RWPE2 (cell line): ENCODE data around the gene DCDC2.

Source experiments
- ATAC-seq: fragments of 200-7000 bp; cut with Tn5 transposase; 3 replicates; pipeline ENCODE4 v1.9.1; 2021; ENCODE audit warnings: low read depth
- DNase-seq: peaks from one replicate; pipeline ENCODE4 v3.0.0-alpha.2; 2020; ENCODE audit warnings: low spot score
- H3K27ac ChIP-seq: fragments of 450-650 bp; 2 replicates; pipeline ENCODE4 v1.5.1; 2017; ENCODE audit warnings: mild to moderate bottlenecking; ENCODE audit not compliant: poor library complexity, severe bottlenecking
- H3K27me3 ChIP-seq: fragments of 250-450 bp; sonication (Bioruptor Pico); 2 replicates; pipeline ENCODE4 v1.5.1; 2021; ENCODE audit warnings: mild to moderate bottlenecking, moderate library complexity; ENCODE audit not compliant: insufficient read depth, poor library complexity, severe bottlenecking
- H3K36me3 ChIP-seq: fragments of 250-450 bp; sonication (Bioruptor Pico); 2 replicates; pipeline ENCODE4 v1.5.1; 2020; ENCODE audit warnings: low read depth, mild to moderate bottlenecking, moderate library complexity
- H3K4me1 ChIP-seq: fragments of 250-450 bp; sonication (Bioruptor Pico); 2 replicates; pipeline ENCODE4 v1.5.1; 2021; ENCODE audit warnings: mild to moderate bottlenecking, moderate library complexity; ENCODE audit not compliant: insufficient read depth, poor library complexity, severe bottlenecking
- H3K4me3 ChIP-seq: fragments of 250-450 bp; sonication (Bioruptor Pico); 2 replicates; pipeline ENCODE4 v1.5.1; 2021; ENCODE audit warnings: mild to moderate bottlenecking, moderate library complexity; ENCODE audit not compliant: severe bottlenecking
- H3K9me3 ChIP-seq: fragments of 250-450 bp; sonication (Bioruptor Pico); 2 replicates; pipeline ENCODE4 v1.5.1; 2021; ENCODE audit warnings: mild to moderate bottlenecking, moderate library complexity; ENCODE audit not compliant: severe bottlenecking
- TF ChIP-seq, protein P1 (sequence below): fragments of 450-650 bp; IDR thresholded peaks from one replicate; pipeline ENCODE4 v1.5.1; 2017; ENCODE audit warnings: mild to moderate bottlenecking, moderate library complexity; ENCODE audit not compliant: poor library complexity, severe bottlenecking

DCDC2 gene

DNA sequence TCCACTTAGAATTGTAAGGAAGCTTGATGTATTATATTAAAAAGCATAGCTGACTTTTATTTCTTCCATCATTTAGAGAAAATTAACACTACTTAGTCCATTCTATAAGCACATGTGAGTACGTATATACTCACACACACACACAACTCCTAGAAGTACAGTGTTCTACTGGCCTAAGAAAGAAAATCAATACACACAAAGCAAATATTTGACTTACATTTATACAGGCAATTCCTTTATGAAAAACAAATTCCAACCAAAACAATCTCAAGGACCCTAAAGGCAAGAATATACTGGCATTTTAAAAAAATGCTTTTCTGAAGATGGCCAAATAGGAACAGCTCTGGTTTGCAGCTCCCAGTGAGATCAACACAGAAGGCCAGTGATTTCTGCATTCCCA, 160.0 kb downstream of the DCDC2 start:
- ATAC-seq (no peak), DNase-seq (no peak)
- Histone ChIP-seq H3K9me3 (no peaks in the 10 kb centered on the region), H3K27ac (no peak overlapping the region), H3K4me1 (no peaks in the 10 kb centered on the region), H3K4me3 (no peak overlapping the region), H3K27me3 (no peaks in the 10 kb centered on the region), H3K36me3 (no peaks in the 10 kb centered on the region)
- TF ChIP-seq, protein P1, sequence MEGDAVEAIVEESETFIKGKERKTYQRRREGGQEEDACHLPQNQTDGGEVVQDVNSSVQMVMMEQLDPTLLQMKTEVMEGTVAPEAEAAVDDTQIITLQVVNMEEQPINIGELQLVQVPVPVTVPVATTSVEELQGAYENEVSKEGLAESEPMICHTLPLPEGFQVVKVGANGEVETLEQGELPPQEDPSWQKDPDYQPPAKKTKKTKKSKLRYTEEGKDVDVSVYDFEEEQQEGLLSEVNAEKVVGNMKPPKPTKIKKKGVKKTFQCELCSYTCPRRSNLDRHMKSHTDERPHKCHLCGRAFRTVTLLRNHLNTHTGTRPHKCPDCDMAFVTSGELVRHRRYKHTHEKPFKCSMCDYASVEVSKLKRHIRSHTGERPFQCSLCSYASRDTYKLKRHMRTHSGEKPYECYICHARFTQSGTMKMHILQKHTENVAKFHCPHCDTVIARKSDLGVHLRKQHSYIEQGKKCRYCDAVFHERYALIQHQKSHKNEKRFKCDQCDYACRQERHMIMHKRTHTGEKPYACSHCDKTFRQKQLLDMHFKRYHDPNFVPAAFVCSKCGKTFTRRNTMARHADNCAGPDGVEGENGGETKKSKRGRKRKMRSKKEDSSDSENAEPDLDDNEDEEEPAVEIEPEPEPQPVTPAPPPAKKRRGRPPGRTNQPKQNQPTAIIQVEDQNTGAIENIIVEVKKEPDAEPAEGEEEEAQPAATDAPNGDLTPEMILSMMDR = no peak

DNA sequence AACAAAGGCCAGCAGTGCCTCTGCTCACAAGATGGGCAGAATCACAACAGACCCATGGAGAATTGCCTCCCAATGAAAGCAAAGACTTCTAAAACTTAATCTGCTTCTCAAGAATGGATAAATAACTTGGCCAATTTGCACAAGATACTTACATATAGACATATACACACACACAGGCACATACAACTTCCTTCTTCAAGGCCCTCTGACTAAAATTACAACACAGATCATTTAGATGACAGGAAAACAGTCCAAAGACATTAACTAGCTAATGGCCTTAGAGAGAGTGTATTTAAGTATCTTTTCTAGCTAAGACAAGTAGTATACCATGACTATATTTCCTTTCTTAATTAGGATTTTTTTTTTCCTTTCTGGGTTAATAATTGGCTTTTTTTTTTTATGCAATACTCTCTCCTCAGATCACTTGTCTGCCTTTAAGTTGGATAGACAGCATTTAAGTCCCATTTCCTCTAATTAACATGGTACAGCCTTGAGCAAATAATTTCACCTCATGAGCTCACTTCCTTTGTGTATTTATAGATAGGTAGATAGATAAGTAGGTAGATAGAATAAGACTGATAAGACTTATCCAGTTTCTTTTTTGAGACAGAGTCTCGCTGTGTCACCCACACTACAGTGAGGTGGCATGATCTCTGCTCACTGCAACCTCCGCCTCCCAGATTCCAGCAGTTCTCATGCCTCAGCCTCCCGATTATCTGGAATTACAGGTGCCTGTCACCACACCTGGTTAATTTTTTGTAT, 161.8 kb downstream of the DCDC2 start:
- DNase-seq = no peak
- TF ChIP-seq, protein P1 = no peak
- Histone ChIP-seq H3K9me3 (no peaks in the 10 kb centered on the region), H3K36me3 (no peaks in the 10 kb centered on the region), H3K4me3 (no peak overlapping the region), H3K4me1 (no peaks in the 10 kb centered on the region), H3K27ac (no peak overlapping the region), H3K27me3 (no peaks in the 10 kb centered on the region)
- ATAC-seq = no peak

DNA sequence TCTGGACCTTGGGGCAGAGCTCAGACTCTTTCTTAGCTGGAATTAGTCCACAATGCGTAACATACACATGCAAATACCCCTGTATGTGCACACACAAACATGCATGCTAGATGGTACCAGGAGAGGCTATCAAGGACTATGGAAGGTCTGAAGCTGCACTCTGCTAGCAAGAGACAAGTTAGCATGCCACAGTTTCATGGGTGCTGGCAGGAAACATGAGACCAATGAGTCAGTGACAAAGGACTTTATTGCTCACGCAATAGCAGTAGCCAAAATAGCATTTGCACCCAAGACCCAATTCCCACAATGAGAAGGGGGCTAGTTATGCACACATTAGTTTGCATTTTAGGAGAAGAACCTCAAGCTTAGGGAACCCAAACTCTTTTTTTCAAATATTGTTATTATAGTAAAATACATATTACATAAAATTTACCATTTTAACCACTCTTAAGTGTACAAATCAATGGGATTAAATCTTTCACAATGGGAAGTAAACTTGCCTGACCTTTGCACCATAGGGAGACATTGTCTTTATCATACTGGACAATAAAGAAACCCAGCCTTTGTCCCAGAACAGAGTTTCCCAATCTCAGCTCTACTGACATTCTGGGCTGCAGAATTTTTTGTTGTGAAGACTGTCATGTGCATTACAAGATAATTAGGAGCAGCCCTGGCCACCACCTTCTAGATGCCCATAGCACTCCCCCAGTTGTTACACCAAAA, 162.7 kb downstream of the DCDC2 start:
- Histone ChIP-seq H3K4me3 (no peak overlapping the region), H3K36me3 (no peaks in the 10 kb centered on the region), H3K4me1 (no peaks in the 10 kb centered on the region), H3K9me3 (no peaks in the 10 kb centered on the region), H3K27me3 (no peaks in the 10 kb centered on the region), H3K27ac (no peak overlapping the region)
- DNase-seq (no peak), ATAC-seq (no peak)
- TF ChIP-seq, protein P1 = no peak

DNA sequence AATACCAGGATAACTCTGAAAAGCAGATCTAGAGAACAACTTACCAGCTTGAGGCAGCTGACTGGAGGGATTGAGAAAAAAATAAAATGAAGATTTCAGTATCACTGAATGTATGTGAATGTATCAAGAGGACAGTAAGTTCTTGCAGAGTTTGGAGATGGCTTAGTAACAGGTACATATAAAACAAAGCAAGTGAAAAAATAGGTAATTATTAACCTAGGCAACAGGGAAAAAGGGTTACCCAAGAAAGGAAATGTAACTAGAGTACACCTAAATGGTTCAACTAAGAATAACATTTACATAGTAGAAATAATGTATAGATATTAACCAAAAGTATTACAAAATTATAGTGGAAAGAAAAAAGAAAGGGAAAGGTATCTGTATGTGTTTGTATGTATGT, 164.5 kb downstream of the DCDC2 start:
- H3K27me3 ChIP-seq = peaks cover 3% of the 10 kb centered on the region
- ATAC-seq = no peak
- DNase-seq = no peak
- H3K4me1 ChIP-seq = no peaks in the 10 kb centered on the region
- no peak overlapping the region for H3K27ac ChIP-seq
- H3K9me3 ChIP-seq = no peaks in the 10 kb centered on the region
- no peaks in the 10 kb centered on the region for H3K36me3 ChIP-seq
- no peak overlapping the region for H3K4me3 ChIP-seq
- TF ChIP-seq, protein P1 = no peak

DNA sequence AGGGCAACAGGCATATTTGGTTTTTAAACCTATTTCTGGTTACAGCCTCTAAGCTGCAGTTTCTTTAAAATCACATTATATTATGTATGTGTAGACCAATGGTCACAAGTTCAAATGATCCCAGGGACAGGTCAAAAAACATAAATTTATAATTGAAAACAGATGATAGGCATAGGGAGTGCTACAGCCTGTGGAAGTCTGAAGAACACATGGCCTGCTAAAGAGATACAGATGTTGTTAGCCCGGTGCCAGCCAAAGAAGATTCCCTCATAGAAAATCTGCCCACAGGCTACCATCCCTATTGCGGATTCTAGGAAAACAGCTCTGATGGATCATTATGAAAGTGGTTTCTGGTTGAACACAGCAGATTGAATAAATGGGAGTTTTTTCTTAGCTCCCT, 166.5 kb downstream of the DCDC2 start:
- Histone ChIP-seq H3K27ac (no peak overlapping the region), H3K36me3 (no peaks in the 10 kb centered on the region), H3K4me3 (no peak overlapping the region), H3K27me3 (peaks cover 3% of the 10 kb centered on the region), H3K4me1 (no peaks in the 10 kb centered on the region), H3K9me3 (no peaks in the 10 kb centered on the region)
- ATAC-seq (no peak), DNase-seq (no peak)
- TF ChIP-seq, protein P1 = no peak
